A172 (cell line): ENCODE measurements around the gene SLC30A2. TPM values are rescaled to one million over a fixed set of nuclear protein-coding genes. Genes with fewer than 3 reads are reported as not detected.

Experiments used
- DNase-seq: peaks from one replicate; pipeline ENCODE4 v3.0.0-alpha.2; 2015; ENCODE audit warnings: low spot score
- total RNA-seq: library from RNA; depleted of rRNA; stranded (reverse); fragments of >200 nt; shearing (Covaris generic); gene quantifications from 2 replicates; pipeline ENCODE4 v1.2.3, GENCODE V29; 2014

The SLC30A2 gene
- total RNA-seq, 1 experiment from 2014 or later = not detected

DNA sequence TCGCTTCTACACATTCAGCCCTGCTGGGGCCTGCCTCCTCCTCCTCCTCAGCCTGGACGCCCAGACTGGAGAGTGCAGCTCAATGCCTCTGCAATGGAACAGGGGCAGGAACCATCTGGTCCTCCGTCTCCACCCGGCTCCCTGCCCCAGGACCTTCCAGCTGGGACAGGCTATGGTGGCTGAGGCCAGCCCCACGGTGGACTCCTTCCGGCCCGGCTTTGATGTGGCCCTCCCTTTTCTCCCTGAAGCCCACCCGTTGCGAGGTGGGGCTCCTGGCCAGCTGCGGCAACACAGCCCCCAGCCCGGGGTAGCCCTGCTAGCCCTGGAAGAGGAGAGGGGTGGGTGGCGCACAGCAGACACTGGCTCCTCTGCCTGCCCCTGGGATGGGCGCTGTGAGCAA is 22.9 kb downstream of the SLC30A2 start:
- no peak for DNase-seq

DNA sequence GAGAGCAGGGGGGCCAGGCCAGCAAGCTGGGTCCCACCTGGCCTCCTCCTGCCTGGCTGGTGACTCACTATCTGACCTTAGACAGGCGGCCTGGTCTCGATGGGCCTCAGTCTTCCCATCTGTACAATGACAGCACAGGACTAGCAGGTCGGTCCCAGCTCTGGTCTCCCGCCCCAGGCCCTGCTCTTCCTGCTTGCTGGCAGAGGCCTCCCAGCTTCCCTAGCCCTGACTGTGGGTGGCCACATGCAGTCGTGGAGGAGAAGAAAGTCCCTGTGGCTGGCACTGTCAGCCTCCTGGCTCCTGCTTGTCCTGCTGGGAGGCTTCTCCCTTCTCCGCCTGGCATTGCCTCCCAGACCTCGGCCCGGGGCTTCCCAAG is 23.5 kb downstream of the SLC30A2 start:
- no peak for DNase-seq

DNA sequence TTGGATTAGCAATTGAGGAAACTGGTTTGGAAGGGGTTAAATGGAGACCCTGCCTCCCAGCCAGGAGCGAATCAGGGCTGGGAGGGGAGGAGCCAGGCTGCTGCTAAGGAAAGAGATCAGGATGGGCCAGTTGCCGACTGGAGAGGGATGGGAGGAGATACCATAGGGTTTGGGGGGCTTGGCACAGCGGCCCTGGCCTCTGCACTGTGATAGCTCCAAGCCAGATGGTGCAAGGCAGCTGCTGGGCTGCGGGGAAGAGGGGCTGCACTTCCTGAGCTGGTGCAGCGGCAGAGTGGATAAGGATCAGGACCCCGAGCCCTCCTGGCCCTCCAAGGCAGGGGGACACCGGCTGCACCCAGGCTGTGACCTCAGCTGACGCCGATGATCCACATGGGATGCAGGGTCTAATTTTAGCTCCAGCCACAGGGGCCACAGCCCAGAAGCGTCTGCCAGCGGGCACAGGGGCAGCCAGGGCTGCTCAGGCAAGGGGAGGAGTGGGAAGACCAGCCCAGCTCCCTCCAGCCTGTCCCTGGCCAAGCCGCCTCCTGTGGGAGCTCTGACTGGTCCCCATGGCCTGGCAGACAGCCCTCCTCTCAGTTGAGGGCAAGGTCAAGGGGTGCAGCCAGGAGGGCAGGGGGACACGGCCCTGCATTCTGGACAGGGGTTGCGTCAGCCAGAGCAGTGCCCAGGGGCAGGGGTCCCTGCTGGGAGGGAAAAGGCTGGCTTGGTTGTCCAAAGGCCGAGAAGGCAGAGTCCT is 24.1 kb downstream of the SLC30A2 start, which contains the start of gene EXTL1:
Gene EXTL1, plus strand, starts transcription at position 129 of the 757 bp plus-strand sequence. CDS start 872 bp downstream, outside the sequence.
- DNase-seq = no peak

DNA sequence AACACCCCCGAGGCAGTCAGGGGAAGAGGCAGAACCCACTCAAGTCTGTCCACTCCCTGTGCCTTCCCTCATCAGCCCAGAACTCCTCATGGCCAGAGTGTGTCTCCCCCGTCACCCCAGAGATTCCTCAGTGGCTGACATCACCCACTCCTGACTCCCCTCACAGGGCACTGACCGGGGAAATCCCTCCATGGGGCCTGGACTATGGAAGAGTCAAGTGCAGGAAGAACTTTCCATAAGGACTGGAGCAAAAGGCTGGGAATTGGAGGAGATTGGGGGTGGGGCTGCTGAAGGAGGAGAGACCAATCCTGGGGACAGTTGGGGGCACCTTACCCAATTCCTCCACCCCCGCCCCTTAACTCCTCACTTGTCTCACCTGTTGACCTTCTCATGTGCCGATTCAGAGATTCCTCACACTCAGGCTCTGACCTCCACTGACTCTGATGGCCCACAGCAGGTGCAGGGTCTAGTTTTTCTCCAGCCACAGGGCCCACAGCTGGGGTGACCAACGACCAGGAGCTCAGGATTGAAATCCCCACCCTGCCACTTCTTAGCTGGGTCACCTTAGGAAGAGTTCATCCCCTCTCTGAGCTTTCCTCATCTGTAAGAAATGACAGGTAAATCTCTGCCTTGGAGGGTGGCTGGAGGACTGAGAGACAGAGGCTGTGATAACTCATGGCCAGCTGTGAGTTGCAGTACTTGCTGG is 24.8 kb downstream of the SLC30A2 start:
- DNase-seq = no peak

DNA sequence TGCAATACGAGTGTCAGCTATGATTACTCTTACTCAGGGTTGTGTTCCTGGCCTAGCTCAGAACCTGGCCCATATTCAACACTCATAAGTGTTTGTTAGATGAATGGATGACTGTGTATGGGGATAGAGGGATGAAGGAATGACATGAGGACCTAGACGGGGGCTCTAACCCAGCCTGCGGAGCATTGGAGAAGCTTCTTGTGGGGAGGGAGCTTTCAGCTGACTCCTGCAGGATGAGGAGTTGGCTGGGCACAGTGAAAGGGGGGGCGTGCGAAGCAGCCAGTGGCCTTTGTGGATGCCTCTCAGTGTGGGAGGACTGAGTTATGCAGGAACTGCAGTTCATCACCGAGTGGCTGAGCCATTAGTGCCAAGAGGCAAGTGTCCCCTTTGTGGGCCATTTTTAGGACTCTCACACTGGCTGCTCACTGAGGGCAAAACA is 25.6 kb downstream of the SLC30A2 start:
- no peak for DNase-seq

DNA sequence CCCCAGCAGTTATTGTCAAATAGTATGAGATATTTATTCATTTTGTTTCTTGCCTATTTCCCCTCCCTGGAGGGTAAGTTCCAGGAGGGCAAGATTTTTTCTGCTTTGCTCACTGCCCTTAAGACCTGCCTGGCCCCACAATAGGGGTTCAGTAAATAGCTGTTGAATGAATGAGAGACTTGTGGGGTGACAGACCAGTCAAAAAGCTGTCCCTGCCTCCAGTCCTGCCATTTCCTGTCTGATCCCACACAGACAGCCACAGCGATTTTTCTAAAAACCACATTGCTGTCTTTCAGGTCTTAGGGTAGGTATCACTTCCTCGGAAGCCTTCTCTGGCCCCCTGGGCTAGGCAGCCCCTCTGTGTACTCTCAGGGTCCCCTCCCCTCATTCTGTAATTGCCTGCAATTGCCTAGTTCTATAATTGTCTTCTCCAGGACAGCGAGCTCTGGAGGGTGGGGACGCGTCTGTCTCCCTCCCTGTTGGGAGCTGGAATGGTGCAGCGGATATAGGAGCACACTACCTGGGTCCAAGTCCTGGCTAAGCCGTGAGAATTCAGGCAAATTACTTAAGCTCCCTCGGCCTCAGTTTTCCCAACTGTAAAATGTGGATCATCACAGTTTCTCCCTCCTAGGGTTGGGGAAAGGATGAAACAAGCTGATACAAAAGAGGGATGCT is 26.1 kb downstream of the SLC30A2 start:
- peak; percentile 48 for DNase-seq

DNA sequence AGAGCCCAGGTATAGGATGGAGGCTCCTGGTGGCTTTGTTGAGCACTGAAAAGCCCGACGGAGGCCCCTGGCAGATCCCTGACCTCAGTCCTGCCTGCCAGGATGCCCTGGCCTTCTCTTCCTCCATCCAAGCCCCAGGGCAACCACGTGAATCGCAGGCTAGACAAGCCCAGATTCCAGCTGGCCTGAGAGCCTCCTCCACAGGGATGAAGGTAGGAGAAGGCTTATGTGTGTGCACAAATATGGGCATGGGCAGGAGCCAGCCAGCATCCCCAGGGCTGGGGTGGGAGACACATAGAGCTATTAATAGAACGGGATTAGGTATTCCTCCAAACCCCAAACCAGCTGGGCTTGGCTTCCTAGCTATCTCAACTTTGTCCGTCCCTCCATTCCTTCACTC is 28.3 kb downstream of the SLC30A2 start:
- DNase-seq = no peak

DNA sequence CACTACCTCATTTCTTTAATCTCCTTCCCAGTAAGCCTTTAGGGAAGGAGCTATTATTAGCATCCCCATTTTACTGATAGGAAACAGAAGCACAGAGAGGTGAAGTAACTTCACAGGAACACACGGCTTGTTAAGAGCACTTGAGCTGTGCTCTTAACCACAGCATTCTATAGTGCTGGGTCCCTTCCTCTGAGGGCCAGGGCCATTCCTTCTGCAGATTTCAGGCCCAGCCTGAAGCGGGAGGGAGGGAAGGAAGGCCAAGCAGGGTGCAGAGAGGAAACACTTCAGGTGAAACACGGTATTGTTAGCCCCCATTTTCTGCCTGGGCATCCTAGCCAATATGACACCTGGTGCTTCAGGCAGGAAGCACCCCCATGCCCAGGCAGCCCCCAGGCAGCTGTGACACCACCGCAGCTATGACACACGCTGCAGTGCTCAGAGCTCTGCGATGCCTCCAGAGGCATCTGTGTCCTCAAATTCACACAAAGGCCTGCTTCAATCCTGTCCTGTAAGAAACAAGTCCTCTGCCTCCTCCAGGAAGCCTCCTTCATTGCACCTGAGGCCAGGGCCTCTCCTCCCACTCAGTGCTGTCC is 28.9 kb downstream of the SLC30A2 start:
- no peak for DNase-seq

DNA sequence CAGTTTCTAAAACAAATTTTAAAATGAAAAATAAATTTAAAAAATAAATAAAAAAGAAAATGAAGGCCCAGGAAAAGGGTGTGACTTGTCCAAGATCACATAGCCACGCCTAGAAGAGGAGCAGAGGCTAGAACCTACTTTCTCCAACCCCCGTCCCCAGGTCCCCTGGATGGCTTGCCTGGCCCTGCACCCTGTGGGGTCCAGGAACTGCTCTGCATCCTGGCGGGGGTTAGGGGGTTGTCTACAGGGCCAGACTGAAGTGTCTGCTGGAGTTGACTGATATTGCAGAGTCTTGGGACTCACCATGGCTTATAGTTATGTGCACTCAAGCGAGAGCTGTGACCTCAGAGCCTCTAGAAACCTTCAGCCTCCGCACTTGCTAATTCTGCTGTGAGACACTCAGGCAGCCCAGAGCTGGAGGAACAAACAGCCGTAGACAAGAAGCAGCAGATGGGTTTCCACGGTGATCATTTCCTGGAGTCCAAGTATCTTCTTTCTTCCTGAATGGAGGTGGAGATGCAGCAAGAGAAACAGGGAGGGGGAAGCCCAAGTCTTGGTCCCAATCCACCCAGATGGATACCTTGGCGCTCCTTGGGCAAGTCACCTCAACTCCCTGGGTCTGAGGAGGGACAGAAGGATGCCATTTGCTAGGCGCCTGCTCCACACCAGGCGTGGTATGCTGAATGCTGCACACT is 29.5 kb downstream of the SLC30A2 start:
- no peak for DNase-seq

DNA sequence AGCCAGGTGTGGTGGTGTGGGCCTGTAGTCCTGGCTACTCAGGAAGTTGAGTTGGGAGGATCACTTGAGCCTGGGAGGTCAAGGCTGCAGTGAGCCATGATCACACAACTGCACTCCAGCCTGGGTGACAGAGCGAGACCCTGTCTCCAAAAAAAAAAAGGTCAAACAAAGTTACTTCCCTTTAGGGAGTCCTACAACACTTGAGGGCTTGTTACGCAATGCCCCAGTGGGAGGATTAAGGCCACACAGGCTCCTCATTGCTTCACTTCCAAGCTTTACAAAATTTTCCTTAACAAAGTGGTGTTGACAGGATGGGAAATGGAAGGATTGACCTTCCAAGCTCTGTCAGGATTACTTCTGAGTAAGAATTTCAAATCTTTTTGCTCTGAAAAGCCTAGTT is 30.6 kb downstream of the SLC30A2 start:
- no peak for DNase-seq

DNA sequence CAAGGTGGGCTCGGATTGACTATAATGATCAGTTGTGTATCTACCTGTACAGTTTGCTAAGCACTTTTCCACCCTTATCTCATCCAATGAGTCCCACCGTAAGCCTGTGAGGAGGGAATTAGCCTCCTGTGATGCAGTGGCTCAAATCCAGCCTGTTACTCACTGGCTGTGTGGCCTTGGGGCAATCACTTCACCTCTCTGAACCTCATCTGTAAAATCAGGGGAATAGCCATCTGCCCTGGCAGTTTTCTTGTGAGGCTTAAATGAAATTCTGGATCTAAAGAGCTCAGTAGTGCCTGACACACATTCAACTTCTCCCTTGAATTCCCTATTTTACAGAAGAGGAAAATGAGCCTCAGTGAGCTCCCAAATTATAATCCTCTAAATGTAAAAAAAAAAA is 31.7 kb downstream of the SLC30A2 start:
- DNase-seq = no peak

DNA sequence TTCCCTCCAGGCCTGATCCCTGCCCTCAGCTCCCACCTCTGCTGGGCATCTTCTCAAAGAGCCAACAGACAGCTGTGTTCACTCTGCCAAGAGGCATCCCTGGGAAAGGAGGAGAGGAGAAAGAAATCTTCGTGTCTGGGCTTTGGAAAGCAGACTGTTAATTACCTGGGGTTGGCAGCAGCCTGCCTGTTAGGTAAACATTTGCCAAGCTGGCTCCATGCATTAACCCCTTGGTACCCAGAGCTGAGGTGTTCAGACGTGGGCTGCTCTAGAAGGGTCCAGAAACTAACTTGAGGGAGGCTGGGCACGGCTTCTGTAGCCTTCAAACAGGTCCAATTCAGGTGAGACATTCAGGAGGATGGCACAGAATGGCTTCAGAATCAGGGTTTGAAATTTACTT is 33.1 kb downstream of the SLC30A2 start:
- DNase-seq = no peak

DNA sequence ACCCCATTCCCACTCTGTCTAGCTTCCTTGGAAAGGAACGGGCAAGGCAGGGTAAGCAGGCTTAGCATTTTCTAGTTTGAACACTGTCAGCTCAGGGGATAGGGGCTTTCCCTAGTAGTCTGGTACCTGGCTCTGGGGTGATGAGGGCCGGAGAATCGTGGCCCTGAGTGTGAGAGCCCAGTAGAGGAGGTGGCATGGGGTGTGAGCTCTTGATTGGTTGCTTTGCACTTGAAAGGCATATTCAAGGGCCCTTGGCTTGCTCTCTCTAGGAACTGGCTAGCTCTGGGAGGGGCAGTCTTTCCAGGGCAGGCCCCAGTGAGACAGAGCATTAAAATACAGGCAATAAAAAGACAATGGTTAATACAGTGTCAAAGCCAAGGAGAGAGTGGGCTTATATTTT is 35.1 kb downstream of the SLC30A2 start:
- DNase-seq = no peak

DNA sequence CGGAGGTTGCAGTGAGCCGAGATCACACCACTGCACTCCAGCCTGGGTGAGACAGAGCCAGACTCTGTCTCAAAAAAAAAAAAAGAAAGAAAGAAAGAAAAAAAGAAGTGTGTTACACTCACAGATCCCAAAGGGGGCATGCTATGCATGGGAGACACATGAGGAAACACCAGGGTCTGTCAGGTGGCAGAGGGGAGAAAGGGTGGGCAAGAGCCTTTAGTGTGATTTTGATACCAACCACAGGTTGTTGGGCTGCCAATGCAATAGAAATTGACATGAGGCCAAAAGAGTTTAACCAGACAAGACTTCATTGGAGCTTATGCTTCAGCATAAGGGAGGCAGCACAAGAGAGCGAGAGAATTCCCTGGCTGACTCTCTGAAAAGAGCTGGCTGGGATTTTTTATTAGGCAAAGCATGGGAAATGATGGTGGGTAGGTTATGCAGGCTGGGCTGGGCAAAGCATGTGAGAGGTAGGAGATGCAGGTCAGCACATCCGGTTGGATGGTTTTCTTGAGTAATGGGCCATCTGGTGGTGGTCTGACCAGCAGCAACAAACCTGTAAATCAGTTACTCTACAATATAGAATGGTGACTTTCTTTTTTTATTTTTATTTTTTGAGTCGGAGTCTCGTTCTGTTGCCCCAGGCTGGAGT is 36.0 kb downstream of the SLC30A2 start:
- no peak for DNase-seq

DNA sequence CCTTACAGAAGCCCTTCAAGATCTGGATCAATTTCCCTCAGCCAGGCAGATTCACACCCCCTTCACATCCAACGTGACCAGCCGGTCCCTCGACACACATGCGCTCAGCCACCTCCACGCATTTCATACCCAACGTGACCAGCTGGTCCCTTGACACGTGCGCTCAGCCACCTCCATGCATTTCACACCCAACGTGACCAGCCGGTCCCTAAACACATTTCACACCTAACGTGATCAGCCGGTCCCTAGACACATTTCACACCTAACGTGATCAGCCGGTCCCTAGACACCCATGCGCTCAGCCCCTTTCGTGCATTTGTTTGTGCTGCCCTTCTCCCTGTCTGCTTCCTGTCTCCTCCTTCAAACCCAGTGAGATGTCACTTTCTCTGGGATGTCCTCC is 39.2 kb downstream of the SLC30A2 start:
- DNase-seq = no peak

DNA sequence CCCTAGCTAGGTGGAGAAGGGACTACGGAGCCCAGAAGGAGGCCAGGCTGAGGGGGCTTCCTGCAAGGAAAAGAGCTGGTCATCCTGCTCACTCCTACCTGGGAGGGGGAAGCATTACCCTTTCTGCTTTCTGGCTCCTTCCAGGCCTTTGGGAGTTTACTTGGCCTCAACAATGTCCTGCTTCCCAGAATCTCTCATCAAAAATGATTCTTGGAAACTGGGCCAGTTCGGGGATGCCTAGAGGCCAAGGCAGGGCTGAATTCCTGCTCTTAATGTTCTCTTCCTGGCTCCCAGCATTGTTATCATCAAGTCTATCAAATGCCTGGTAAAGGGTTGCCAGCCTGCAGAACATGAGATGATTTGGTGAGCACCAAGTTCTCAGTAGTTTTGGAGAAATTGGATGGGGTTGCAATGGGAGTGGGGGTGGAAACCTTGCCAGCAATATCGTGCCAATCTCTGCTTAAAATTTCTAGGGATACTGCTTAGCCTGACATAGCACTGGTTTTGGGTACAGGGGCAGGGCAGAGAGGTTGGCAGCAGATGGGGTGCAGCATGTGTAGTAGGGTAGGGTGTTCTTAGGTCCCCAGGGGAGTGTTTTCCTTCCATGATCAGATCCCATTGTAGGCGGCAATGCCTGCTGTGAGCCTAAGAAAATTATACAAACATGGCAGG is 40.3 kb downstream of the SLC30A2 start:
- no peak for DNase-seq

DNA sequence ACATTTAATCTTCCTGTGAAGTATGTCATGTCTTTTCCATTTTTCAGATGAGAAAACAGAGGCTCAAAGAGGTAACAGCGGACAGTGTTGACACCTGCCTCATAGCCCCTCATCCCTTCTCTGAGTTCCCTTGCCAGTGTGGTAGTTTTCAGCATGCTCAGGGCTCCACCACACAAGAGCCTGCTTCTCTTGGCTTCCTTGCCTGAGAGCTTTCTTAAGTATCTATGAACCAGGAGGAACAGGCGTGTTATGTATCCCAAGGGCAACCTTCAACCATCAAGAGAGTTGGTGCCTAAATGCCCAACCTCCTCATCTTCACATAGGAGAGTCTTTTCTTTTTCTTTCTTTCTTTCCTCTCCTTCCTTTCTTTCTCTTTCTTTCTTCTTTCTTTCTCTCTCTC is 42.2 kb downstream of the SLC30A2 start:
- DNase-seq = no peak

DNA sequence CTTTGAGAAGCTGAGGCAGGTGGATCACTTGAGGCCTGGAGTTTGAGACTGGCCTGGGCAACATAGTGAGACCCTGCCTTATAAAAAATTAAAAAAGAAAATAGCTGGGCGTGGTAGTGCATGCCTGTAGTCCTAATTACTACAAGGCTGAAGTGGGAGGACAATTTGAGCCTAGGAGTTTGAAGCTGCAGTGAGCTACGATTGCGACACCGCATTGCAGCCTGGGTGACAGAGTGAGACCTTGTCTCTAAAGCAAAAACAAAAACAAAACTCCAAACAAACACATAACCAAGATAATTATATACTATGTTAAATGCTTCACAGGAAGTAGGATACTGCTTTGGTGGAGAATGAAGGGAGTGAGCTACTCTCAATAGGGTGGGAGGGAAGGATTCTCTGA is 42.7 kb downstream of the SLC30A2 start:
- DNase-seq = no peak

DNA sequence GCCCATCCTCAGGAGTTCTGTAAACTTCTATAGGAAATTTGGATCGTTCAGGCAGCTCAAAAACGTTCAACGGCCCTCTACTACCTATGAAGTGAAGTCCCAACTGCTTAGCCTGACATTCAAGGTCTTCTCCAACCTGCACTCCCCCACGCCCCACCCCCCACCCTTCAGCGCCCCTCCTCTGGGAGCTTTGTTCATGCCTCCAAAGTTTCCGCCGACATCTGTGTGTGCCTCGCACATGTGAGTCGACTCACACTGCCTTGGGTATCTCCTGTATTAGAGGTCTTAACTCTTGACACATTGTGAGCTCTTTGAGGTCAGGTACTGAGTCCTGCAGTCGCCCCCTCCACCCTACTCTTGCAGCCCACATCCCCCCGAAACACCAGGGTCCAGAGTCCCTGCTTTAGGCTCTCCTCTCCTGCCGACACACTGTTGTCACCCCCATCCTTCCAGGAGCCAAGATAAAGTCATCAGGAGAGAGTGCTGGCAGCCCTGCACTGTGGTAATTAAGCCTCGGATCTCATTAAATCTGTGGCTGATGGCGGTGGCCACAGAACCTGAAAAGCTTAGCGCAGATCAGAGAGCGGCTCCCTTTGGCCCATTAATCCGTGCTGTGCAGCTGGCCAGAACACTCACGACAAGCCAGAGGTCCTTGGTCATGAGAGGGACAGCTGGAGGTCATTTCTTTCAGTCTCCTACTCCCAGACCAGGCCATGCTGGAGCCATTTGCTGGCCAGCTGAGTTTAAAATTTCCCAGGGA is 46.7 kb downstream of the SLC30A2 start:
- no peak for DNase-seq
